Stimulated activated naive CD8-positive, alpha-beta T cell treated with anti-CD3 and anti-CD28 coated beads, Interleukin-15, Interleukin-2, amounts not matched to agents 100 ng/mL and 50 ng/mL, for 24 hours (primary cell): ENCODE data around the gene RGS16.
A peak's percentile ranks its signal among the peaks of the same experiment; 100 is the strongest.
"Not testable (repeated sequence)": the region's sequence is repeated elsewhere in the genome, so short reads cannot be mapped to it uniquely, and the experiment has no call there.

Experiments used
- H3K27ac Mint-ChIP-seq: one replicate; pipeline ENCODE4 v1.8.0; 2021; ENCODE audit warnings: mild to moderate bottlenecking, mixed read lengths
- H3K27me3 Mint-ChIP-seq: one replicate; pipeline ENCODE4 v1.8.0; 2021; ENCODE audit warnings: mixed read lengths
- H3K36me3 Mint-ChIP-seq: one replicate; pipeline ENCODE4 v1.8.0; 2021; ENCODE audit warnings: low read depth, mixed read lengths
- H3K4me1 Mint-ChIP-seq: one replicate; pipeline ENCODE4 v1.8.0; 2021; ENCODE audit warnings: low read depth, mixed read lengths
- H3K4me3 Mint-ChIP-seq: one replicate; pipeline ENCODE4 v1.8.0; 2021; ENCODE audit warnings: mild to moderate bottlenecking, mixed read lengths
- H3K9me3 Mint-ChIP-seq: one replicate; pipeline ENCODE4 v1.8.0; 2021; ENCODE audit warnings: mixed read lengths

Gene RGS16

DNA sequence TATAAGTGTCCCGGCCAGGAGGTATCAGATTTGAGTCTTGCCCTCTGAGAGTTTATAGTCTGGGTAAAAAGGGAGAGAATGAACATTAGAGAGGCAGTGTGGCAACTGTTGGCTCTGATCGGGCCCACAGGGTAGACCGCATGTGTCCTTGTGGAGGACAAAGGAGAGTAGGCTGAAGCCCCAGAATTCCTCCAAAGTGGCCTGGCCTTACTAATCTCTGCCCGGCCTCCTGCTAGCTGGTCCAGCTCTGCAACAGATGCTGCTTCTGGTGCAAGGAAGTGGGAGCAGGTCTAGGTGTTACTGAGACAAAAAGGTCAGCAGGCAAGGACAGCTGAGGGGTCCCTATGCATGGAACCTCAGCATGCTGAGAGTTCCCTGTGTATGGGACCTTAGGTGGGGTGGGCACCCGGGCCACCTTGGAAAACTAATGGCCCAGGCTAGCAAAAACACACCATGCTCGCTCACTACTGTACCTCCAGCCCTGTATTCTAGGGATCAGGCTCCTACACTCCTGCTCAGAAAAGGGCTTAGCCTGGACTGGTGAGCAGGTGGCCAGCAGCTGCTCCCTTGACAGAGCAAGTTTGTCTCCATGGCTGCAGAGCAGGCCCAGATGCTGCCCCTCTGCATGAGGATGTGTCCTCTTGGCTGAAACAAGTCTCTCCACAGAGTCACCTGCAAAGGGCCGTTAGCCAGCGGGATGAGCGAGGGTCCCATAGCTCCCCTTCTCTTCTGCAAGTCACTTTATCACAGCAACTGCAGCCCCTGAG is 30.3 kb upstream of the RGS16 start:
- no peaks in the 10 kb centered on the region for H3K36me3 Mint-ChIP-seq
- H3K4me1 Mint-ChIP-seq = peaks cover 28% of the 10 kb centered on the region
- no peak overlapping the region for H3K4me3 Mint-ChIP-seq
- H3K27ac Mint-ChIP-seq = no peak overlapping the region
- peaks cover 34% of the 10 kb centered on the region for H3K27me3 Mint-ChIP-seq
- no peaks in the 10 kb centered on the region for H3K9me3 Mint-ChIP-seq

DNA sequence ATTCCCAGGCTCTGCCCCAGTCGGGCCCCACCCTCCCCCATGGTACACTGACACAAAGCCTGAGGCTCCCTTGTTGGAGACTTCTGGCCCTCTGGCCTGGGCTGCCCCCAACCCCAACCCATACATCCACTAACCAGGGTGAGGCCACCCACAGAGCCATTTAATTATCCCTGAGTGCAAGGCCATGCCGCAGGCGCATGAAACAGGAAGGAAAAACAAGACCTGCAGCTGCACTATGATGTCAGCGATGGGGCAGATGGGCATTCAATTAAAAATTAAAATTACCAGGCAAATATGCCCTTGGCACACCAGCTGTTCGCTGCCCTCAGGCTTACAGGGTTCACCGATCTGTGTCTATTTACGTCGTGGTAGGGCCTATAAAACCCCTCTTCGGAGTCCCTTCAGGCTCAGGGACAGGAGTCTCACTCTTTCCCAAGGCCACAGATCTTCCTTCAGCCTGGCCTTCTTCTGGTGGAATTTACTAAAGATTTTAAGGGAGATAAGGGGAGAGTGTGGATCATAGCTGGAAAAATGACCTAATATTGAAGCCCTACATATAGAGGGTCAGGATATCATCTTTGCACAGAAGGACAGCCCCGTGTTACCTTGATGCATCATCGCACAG is 29.6 kb upstream of the RGS16 start:
- H3K27me3 Mint-ChIP-seq = peaks cover 34% of the 10 kb centered on the region

DNA sequence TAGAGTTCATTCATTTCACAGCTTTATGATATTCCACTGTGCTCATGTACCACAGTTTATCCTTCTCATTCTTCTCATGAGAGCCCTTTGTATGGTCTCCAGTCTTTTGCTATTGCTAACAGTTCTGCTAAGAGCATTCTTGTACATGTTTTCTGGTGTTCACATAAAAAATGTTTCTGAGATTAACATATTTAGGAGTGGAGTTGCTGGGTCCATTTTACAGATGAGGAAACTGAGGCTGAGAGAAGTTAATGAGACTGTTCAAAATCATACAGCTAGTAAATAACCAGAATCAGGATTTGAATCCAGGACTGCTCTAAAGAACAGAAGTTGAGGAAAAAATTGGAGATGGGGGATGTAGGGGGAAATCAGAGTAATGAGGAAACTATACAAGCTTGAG is 28.8 kb upstream of the RGS16 start:
- no peak overlapping the region for H3K4me3 Mint-ChIP-seq
- no peaks in the 10 kb centered on the region for H3K9me3 Mint-ChIP-seq
- no peak overlapping the region for H3K27ac Mint-ChIP-seq

More for the DNA sequence above, 29.6 kb upstream of the RGS16 start:
- no peaks in the 10 kb centered on the region for H3K36me3 Mint-ChIP-seq
- no peak overlapping the region for H3K4me3 Mint-ChIP-seq
- H3K27ac Mint-ChIP-seq = no peak overlapping the region
- H3K4me1 Mint-ChIP-seq = peaks cover 35% of the 10 kb centered on the region
- no peaks in the 10 kb centered on the region for H3K9me3 Mint-ChIP-seq

DNA sequence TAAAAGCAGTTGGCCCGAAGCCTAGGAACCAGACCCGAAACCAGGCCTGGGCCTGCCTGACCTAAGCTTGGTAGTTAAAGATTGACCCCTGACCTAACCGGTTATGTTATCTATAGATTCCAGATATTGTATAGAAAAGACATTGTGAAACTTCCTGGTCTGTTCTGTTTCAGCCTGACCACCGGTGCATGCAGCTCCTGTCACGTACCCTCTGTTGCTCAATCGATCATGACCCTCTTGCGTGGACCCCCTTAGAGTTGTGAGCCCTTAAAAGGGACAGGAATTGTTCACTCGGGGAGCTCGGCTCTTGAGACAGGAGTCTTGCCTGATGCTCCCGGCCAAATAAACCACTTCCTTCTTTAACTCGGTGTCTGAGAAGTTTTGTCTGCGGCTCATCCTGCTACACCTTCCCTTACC is 28.3 kb upstream of the RGS16 start:
- Mint-ChIP-seq H3K27me3 (peaks cover 29% of the 10 kb centered on the region), H3K27ac (peak overlapping the region; percentile 45), H3K4me1 (peaks cover 46% of the 10 kb centered on the region), H3K4me3 (peak overlapping the region; percentile 45)
- not testable (repeated sequence) for H3K36me3 Mint-ChIP-seq, H3K9me3 Mint-ChIP-seq

More for the DNA sequence above, 28.8 kb upstream of the RGS16 start:
- Mint-ChIP-seq H3K4me1 (peaks cover 40% of the 10 kb centered on the region), H3K36me3 (no peaks in the 10 kb centered on the region), H3K27me3 (peaks cover 33% of the 10 kb centered on the region)

DNA sequence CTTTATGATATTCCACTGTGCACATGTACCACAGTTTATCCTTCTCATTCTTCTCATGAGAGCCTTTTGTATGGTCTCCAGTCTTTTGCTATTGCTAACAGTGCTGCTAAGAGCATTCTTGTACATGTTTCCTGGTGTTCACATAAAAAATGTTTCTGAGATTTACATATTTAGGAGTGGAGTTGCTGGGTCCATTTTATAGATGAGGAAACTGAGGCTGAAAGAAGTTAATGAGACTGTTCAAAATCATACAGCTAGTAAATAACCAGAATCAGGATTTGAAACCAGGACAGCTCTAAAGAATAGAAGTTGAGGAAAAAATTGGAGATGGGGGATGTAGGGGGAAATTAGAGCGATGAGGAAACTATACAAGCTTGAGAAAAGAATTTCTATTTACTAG is 27.8 kb upstream of the RGS16 start:
- no peaks in the 10 kb centered on the region for H3K36me3 Mint-ChIP-seq
- H3K4me1 Mint-ChIP-seq = peaks cover 51% of the 10 kb centered on the region
- no peak overlapping the region for H3K4me3 Mint-ChIP-seq
- H3K9me3 Mint-ChIP-seq = no peaks in the 10 kb centered on the region
- no peak overlapping the region for H3K27ac Mint-ChIP-seq
- H3K27me3 Mint-ChIP-seq = peaks cover 30% of the 10 kb centered on the region

- H3K27ac Mint-ChIP-seq = no peak overlapping the region
- H3K4me1 Mint-ChIP-seq = peaks cover 59% of the 10 kb centered on the region
- H3K4me3 Mint-ChIP-seq = no peak overlapping the region
- H3K9me3 Mint-ChIP-seq = no peaks in the 10 kb centered on the region
- peaks cover 33% of the 10 kb centered on the region for H3K27me3 Mint-ChIP-seq
- no peaks in the 10 kb centered on the region for H3K36me3 Mint-ChIP-seq
These were observed 27.0 kb upstream of the RGS16 start for GRCh38 chr1:182631053-182631677.

GRCh38 chr1:182630586-182630985 is 26.4 kb upstream of the RGS16 start:
- H3K27me3 Mint-ChIP-seq = peaks cover 28% of the 10 kb centered on the region
- H3K9me3 Mint-ChIP-seq = no peaks in the 10 kb centered on the region
- H3K27ac Mint-ChIP-seq = no peak overlapping the region
- peak overlapping the region; percentile 21 for H3K4me3 Mint-ChIP-seq
- H3K36me3 Mint-ChIP-seq = no peaks in the 10 kb centered on the region
- peaks cover 65% of the 10 kb centered on the region for H3K4me1 Mint-ChIP-seq

- Mint-ChIP-seq H3K27me3 (peaks cover 22% of the 10 kb centered on the region), H3K9me3 (no peaks in the 10 kb centered on the region), H3K4me3 (peak overlapping the region; percentile 65), H3K36me3 (no peaks in the 10 kb centered on the region), H3K27ac (peak overlapping the region; percentile 85), H3K4me1 (peaks cover 75% of the 10 kb centered on the region)
These were observed 25.4 kb upstream of the RGS16 start for GRCh38 chr1:182629499-182630096.

GRCh38 chr1:182629080-182629479 is 24.9 kb upstream of the RGS16 start:
- H3K36me3 Mint-ChIP-seq = no peaks in the 10 kb centered on the region
- H3K4me1 Mint-ChIP-seq = peaks cover 80% of the 10 kb centered on the region
- H3K27ac Mint-ChIP-seq = peak overlapping the region; percentile 85
- peak overlapping the region; percentile 65 for H3K4me3 Mint-ChIP-seq
- H3K27me3 Mint-ChIP-seq = peaks cover 20% of the 10 kb centered on the region
- no peaks in the 10 kb centered on the region for H3K9me3 Mint-ChIP-seq

DNA sequence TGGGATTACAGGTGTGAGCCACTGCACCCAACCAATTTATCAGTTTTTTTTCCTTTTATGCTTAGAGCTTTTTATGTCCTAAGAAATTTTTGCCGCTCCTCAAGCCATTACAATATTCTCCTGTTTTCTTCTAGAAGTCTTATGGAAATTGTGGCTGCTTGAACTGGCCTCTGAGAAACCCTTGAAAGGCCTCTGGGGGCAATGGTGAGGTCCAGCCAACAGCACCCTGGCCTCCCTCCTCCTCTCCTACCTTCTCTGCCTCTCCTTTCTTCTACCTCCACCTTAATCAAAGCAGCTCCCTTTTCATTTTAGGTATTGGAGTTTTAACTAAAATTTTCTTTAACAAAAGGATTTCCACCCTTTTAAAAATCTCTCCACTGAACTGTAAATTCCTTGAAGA is 24.5 kb upstream of the RGS16 start:
- Mint-ChIP-seq H3K9me3 (no peaks in the 10 kb centered on the region), H3K4me3 (no peak overlapping the region), H3K36me3 (no peaks in the 10 kb centered on the region), H3K27me3 (peaks cover 17% of the 10 kb centered on the region), H3K4me1 (peaks cover 84% of the 10 kb centered on the region), H3K27ac (no peak overlapping the region)

DNA sequence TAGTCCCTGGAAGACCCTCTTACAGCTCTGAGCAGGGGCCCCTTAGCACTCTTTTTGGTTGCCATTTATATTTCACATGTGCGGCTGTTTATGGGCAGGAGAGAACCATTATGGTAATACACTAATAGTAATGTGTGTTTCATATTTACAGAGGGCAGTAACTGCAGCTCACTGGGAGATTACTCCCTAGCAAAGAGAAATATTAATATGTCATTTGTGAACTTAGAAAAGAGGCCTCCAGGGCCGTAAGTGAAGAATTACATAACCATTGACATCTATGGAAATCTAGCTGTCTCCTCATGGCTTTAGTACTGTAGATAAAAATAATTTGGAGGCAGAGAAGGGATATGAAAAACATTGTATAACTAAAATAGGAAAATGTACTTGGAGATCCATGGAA is 23.4 kb upstream of the RGS16 start:
- Mint-ChIP-seq H3K27ac (no peak overlapping the region), H3K36me3 (no peaks in the 10 kb centered on the region), H3K9me3 (no peaks in the 10 kb centered on the region), H3K27me3 (peaks cover 17% of the 10 kb centered on the region), H3K4me1 (peaks cover 94% of the 10 kb centered on the region), H3K4me3 (no peak overlapping the region)

DNA sequence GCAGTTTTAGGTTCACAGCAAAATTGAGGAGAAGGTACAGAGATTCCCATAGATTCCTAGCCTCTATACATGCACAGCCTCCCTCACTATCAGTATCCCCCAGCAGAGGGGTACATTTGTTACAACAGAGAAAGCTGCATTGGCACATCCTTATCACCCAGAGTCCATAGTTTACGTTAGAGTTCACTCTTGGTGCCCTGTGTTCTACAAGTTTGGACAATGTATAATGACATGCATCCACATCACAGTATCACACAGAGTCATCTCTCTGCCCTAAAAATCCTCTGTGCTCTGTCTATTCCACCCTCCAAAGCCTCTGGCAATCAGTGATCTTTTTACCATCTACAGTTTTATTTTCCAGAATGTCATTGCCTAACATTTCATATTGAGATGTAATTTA is 22.3 kb upstream of the RGS16 start:
- H3K27me3 Mint-ChIP-seq = peaks cover 14% of the 10 kb centered on the region
- no peak overlapping the region for H3K4me3 Mint-ChIP-seq

DNA sequence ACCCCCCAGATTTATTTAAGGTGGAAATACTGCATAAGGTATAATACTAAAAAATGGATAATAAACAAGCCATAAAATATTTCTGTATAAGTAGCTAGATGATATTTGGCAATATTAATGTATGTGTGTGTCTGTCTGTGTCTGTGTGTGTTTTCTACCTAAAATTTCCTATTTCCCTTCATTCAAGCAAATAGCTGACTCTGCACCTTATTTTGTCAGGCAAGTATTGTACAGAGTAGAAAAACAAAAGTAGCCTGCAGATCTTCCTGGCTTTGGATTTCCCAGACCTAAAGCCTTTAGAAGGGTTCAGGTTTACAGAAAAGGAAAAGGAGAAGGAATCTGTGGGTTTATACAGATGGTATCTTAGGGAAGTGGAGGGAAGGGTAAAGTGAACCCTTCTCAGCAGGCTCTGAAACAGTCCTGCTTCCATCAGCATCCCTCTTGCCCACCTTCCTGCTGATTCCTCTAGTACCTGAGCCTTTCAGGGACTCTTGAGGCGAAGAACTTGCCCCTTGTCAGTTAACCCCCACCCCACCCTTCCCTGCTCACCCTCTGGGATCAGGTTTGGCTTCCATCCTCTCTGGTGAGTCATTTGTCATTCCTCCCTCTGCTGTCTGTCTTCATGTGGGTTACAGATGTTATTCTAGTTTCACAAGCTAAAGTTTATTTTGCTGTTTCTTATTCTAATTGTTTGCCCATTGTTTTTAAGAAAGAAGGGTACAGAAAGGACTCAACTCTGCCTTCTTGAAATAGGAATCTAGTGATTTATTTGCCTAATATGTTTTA is 21.7 kb upstream of the RGS16 start:
- H3K4me3 Mint-ChIP-seq = no peak overlapping the region
- peaks cover 98% of the 10 kb centered on the region for H3K4me1 Mint-ChIP-seq
- peak overlapping the region; percentile 46 for H3K27ac Mint-ChIP-seq
- H3K27me3 Mint-ChIP-seq = peaks cover 11% of the 10 kb centered on the region
- H3K9me3 Mint-ChIP-seq = no peaks in the 10 kb centered on the region
- no peaks in the 10 kb centered on the region for H3K36me3 Mint-ChIP-seq

More for the DNA sequence above, 22.3 kb upstream of the RGS16 start:
- Mint-ChIP-seq H3K36me3 (no peaks in the 10 kb centered on the region), H3K9me3 (no peaks in the 10 kb centered on the region), H3K27ac (no peak overlapping the region), H3K4me1 (peaks cover 95% of the 10 kb centered on the region)

- Mint-ChIP-seq H3K9me3 (peaks cover 4% of the 10 kb centered on the region), H3K27ac (peak overlapping the region; percentile 56), H3K27me3 (peaks cover 9% of the 10 kb centered on the region), H3K4me3 (peak overlapping the region; percentile 24), H3K36me3 (peaks cover 4% of the 10 kb centered on the region), H3K4me1 (peaks cover 98% of the 10 kb centered on the region)
These were observed 20.8 kb upstream of the RGS16 start for GRCh38 chr1:182625024-182625423.
